ENCODE data around the gene LDAF1.

DNA sequence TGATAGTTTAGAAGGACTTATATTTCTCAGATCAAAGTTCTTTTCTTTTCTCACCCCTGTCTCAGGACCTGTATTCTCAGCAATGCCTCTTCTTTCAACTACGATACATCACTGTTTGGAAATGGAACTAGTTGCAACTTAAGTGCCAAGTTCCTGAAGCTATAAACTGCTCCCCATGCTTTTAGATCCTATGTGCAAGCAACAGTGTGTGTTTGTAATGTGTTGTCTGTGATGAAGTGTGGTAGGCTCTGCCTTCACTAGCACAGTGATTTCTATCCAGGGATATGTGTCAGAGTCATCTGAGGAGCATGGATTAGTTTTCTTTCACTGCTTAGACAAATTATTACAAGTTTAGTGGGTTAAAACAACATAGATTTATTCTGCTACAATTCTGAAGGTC is 34.5 kb downstream of the LDAF1 start:
- TF ChIP-seq, protein P1, sequence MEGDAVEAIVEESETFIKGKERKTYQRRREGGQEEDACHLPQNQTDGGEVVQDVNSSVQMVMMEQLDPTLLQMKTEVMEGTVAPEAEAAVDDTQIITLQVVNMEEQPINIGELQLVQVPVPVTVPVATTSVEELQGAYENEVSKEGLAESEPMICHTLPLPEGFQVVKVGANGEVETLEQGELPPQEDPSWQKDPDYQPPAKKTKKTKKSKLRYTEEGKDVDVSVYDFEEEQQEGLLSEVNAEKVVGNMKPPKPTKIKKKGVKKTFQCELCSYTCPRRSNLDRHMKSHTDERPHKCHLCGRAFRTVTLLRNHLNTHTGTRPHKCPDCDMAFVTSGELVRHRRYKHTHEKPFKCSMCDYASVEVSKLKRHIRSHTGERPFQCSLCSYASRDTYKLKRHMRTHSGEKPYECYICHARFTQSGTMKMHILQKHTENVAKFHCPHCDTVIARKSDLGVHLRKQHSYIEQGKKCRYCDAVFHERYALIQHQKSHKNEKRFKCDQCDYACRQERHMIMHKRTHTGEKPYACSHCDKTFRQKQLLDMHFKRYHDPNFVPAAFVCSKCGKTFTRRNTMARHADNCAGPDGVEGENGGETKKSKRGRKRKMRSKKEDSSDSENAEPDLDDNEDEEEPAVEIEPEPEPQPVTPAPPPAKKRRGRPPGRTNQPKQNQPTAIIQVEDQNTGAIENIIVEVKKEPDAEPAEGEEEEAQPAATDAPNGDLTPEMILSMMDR (IDR thresholded peaks at IDR 0.05; ENCODE audit: control extremely low read depth in 1 of 3, insufficient read depth in 1 of 3, low read depth in 1 of 3, low read length in 3 of 3): no peak
- TF ChIP-seq GTF2F1 (IDR thresholded peaks at IDR 0.05; ENCODE audit: borderline replicate concordance, low read depth, low read length) (no peak), RAD21 (IDR thresholded peaks at IDR 0.05 in 1 of 2, conservative IDR thresholded peaks at IDR 0.05 in 1 of 2; ENCODE audit: low read depth in 2 of 2, low read length in 2 of 2) (no peak)
- TF ChIP-seq, protein P2, sequence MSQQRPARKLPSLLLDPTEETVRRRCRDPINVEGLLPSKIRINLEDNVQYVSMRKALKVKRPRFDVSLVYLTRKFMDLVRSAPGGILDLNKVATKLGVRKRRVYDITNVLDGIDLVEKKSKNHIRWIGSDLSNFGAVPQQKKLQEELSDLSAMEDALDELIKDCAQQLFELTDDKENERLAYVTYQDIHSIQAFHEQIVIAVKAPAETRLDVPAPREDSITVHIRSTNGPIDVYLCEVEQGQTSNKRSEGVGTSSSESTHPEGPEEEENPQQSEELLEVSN (IDR thresholded peaks at IDR 0.05): no peak
- TF ChIP-seq, protein P3, sequence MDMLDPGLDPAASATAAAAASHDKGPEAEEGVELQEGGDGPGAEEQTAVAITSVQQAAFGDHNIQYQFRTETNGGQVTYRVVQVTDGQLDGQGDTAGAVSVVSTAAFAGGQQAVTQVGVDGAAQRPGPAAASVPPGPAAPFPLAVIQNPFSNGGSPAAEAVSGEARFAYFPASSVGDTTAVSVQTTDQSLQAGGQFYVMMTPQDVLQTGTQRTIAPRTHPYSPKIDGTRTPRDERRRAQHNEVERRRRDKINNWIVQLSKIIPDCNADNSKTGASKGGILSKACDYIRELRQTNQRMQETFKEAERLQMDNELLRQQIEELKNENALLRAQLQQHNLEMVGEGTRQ (IDR thresholded peaks at IDR 0.05; ENCODE audit: low read length): no peak

All from H1 (cell line).